IMR-90 (cell line): ENCODE measurements around the gene LCN10. TPM values are rescaled to one million over a fixed set of nuclear protein-coding genes. Genes with fewer than 3 reads are reported as not detected.

Experiments
- ATAC-seq: fragments of 200-7000 bp; cut with Tn5 transposase; 2 replicates; pipeline ENCODE4 v1.9.1; 2020; ENCODE audit warnings: low read depth, mild to moderate bottlenecking, moderate library complexity
- BruUV-seq: library from RNA; stranded (reverse); fragments of 400-500 nt; replicated peaks from 2 replicates; lab custom pipeline; 2021; lab: Mats Ljungman, UMichigan
- CTCF ChIA-PET: fragments of 300-600 bp; formaldehyde crosslinking; extraction: SDS; loops from one replicate; lab custom pipeline; 2021; ENCODE audit warnings: antibody characterized with exemption; lab: Yijun Ruan, JAX
- POLR2A ChIA-PET: fragments of 300-600 bp; sonication (Branson Sonifier 250); formaldehyde crosslinking; loops from one replicate; lab custom pipeline; 2022; ENCODE audit warnings: antibody characterized with exemption; ENCODE audit not compliant: unreplicated experiment; lab: Charles Lee
- DNase-seq: peaks from one replicate; pipeline ENCODE4 v3.0.0; 2013
- H2AFZ ChIP-seq: replicated peaks from 2 replicates; pipeline ENCODE3; 2013; ENCODE audit warnings: low read length, mild to moderate bottlenecking; ENCODE audit not compliant: poor library complexity
- H2AK5ac ChIP-seq: 2 replicates; pipeline ENCODE4 v1.6.1; 2013; ENCODE audit warnings: low read depth, low read length, inconsistent platforms
- H2AK9ac ChIP-seq: replicated peaks from 2 replicates; pipeline ENCODE3; 2013; ENCODE audit warnings: mild to moderate bottlenecking, low read depth, low read length, moderate library complexity; ENCODE audit not compliant: poor library complexity
- H2BK120ac ChIP-seq: 2 replicates; pipeline ENCODE4 v1.6.1; 2013; ENCODE audit warnings: low read depth, low read length, inconsistent platforms
- H2BK15ac ChIP-seq: 3 replicates; pipeline ENCODE4 v1.6.1; 2013; ENCODE audit warnings: low read depth, low read length, inconsistent platforms
- H2BK20ac ChIP-seq: 2 replicates; pipeline ENCODE4 v1.6.1; 2013; ENCODE audit warnings: low read depth, mild to moderate bottlenecking, inconsistent platforms, low read length, moderate library complexity
- H2BK5ac ChIP-seq: 2 replicates; pipeline ENCODE4 v1.6.1; 2013; ENCODE audit warnings: mild to moderate bottlenecking, low read depth, low read length, inconsistent platforms; ENCODE audit not compliant: poor library complexity, severe bottlenecking
- H3K14ac ChIP-seq: replicated peaks from 2 replicates; pipeline ENCODE4 v1.6.1; 2013; ENCODE audit warnings: low read depth, low read length, inconsistent platforms
- H3K18ac ChIP-seq: 2 replicates; pipeline ENCODE4 v1.6.1; 2013; ENCODE audit warnings: low read depth, low read length, control low read depth
- H3K23ac ChIP-seq: 2 replicates; pipeline ENCODE4 v1.6.1; 2013; ENCODE audit warnings: low read depth, low read length, inconsistent platforms
- H3K27ac ChIP-seq: 2 replicates; pipeline ENCODE4 v1.5.1; 2013; ENCODE audit warnings: mild to moderate bottlenecking, control low read depth, low read length; ENCODE audit not compliant: insufficient read depth
- H3K27me3 ChIP-seq: 2 replicates; pipeline ENCODE4 v1.6.1; 2013; ENCODE audit warnings: low read length; ENCODE audit not compliant: control insufficient read depth, insufficient read depth
- H3K36me3 ChIP-seq: 2 replicates; pipeline ENCODE4 v1.6.1; 2013; ENCODE audit warnings: low read length, mixed read lengths; ENCODE audit not compliant: control insufficient read depth, insufficient read depth
- H3K4ac ChIP-seq: 2 replicates; pipeline ENCODE4 v1.6.1; 2013; ENCODE audit warnings: low read depth, low read length, inconsistent platforms
- H3K4me1 ChIP-seq: 2 replicates; pipeline ENCODE4 v1.6.1; 2013; ENCODE audit warnings: low read length, mixed read lengths; ENCODE audit not compliant: control insufficient read depth, insufficient read depth
- H3K4me2 ChIP-seq: 2 replicates; pipeline ENCODE4 v1.6.1; 2013; ENCODE audit warnings: low read depth, mild to moderate bottlenecking, control low read depth, low read length, moderate library complexity
- H3K4me3 ChIP-seq: 2 replicates; pipeline ENCODE4 v1.5.1; 2013; ENCODE audit warnings: low read depth, mild to moderate bottlenecking, control low read depth, low read length, moderate library complexity; ENCODE audit not compliant: insufficient read depth
- H3K56ac ChIP-seq: 2 replicates; pipeline ENCODE4 v1.6.1; 2013; ENCODE audit warnings: low read length, inconsistent platforms; ENCODE audit not compliant: insufficient read depth; ENCODE audit errors: extremely low read depth
- H3K79me1 ChIP-seq, 2 experiments: 2 replicates each; pipeline ENCODE4 v1.6.1; 2013; ENCODE audit warnings: low read length in 2 of 2, inconsistent platforms in 1 of 2, low read depth in 1 of 2
- H3K9ac ChIP-seq: 2 replicates; pipeline ENCODE4 v1.6.1; 2013; ENCODE audit warnings: low read depth, low read length, control low read depth
- H3K9me1 ChIP-seq: 2 replicates; pipeline ENCODE4 v1.6.1; 2013; ENCODE audit warnings: low read length, inconsistent platforms; ENCODE audit not compliant: insufficient read depth
- H3K9me3 ChIP-seq: 2 replicates; pipeline ENCODE4 v1.6.1; 2013; ENCODE audit warnings: low read length; ENCODE audit not compliant: control insufficient read depth, insufficient read depth
- H4K20me1 ChIP-seq: 2 replicates; pipeline ENCODE4 v1.6.1; 2013; ENCODE audit warnings: low read length, inconsistent platforms; ENCODE audit not compliant: insufficient read depth
- H4K5ac ChIP-seq: 2 replicates; pipeline ENCODE4 v1.6.1; 2013; ENCODE audit warnings: mild to moderate bottlenecking, low read depth, low read length, control low read depth
- H4K8ac ChIP-seq, 2 experiments: 2 replicates each; pipeline ENCODE4 v1.6.1; 2013; ENCODE audit warnings: low read depth in 2 of 2, low read length in 2 of 2, control low read depth in 1 of 2, inconsistent platforms in 1 of 2
- H4K91ac ChIP-seq: 2 replicates; pipeline ENCODE4 v1.6.1; 2013; ENCODE audit warnings: low read depth, low read length, inconsistent platforms; ENCODE audit not compliant: insufficient read depth
- BHLHE40 ChIP-seq: fragments of 150-350 bp; IDR thresholded peaks from 2 replicates; pipeline ENCODE4 v1.6.1; 2016; ENCODE audit warnings: mild to moderate bottlenecking, low read depth, low read length
- CEBPB ChIP-seq: IDR thresholded peaks from 2 replicates; pipeline ENCODE4 v1.6.1; 2012; ENCODE audit warnings: low read depth, low read length, improper control_type of control experiment
- CHD1 ChIP-seq: IDR thresholded peaks from 2 replicates; pipeline ENCODE4 v1.6.1; 2012; ENCODE audit warnings: low read depth, low read length, improper control_type of control experiment
- CTCF ChIP-seq: conservative IDR thresholded peaks from 2 replicates; pipeline ENCODE4 v1.5.1; 2012; ENCODE audit warnings: mild to moderate bottlenecking, low read depth, low read length, improper control_type of control experiment
- ELK1 ChIP-seq: fragments of 150-350 bp; IDR thresholded peaks from 2 replicates; pipeline ENCODE4 v1.6.1; 2016; ENCODE audit warnings: low read depth, mild to moderate bottlenecking, low read length, moderate library complexity, borderline replicate concordance
- MAFK ChIP-seq: IDR thresholded peaks from 2 replicates; pipeline ENCODE4 v1.6.1; 2012; ENCODE audit warnings: low read depth, low read length, improper control_type of control experiment
- MAZ ChIP-seq: IDR thresholded peaks from 2 replicates; pipeline ENCODE4 v1.6.1; 2012; ENCODE audit warnings: low read depth, mild to moderate bottlenecking, low read length, improper control_type of control experiment, moderate library complexity, borderline replicate concordance
- MXI1 ChIP-seq: IDR thresholded peaks from 2 replicates; pipeline ENCODE4 v1.6.1; 2012; ENCODE audit warnings: low read depth, mild to moderate bottlenecking, low read length, moderate library complexity, borderline replicate concordance
- RAD21 ChIP-seq: IDR thresholded peaks from 2 replicates; pipeline ENCODE4 v1.6.1; 2012; ENCODE audit warnings: low read length, improper control_type of control experiment
- RCOR1 ChIP-seq: IDR thresholded peaks from 2 replicates; pipeline ENCODE4 v1.6.1; 2012; ENCODE audit warnings: mild to moderate bottlenecking, low read length, improper control_type of control experiment; ENCODE audit not compliant: insufficient replicate concordance
- SMC3 ChIP-seq: fragments of 150-350 bp; IDR thresholded peaks from 2 replicates; pipeline ENCODE4 v1.6.1; 2016; ENCODE audit warnings: low read depth, mild to moderate bottlenecking, antibody characterized with exemption, low read length, moderate library complexity
- USF2 ChIP-seq: fragments of 150-350 bp; IDR thresholded peaks from 2 replicates; pipeline ENCODE4 v1.6.1; 2017; ENCODE audit warnings: mild to moderate bottlenecking, antibody characterized with exemption, low read length, low read depth
- WGBS, 2 experiments: methylation state at CpG; one replicate each; pipeline versions ENCODE4 v1.1.5 to v1.1.7; 2013; ENCODE audit warnings: missing lambda C conversion rate in 2 of 2; ENCODE audit not compliant: insufficient read length in 1 of 2; ENCODE audit errors: extremely low coverage in 2 of 2; 5-methylcytosine and 5-hydroxymethylcytosine counted together
- dilution Hi-C: fragments of 300-500 bp; cut with HindIII; formaldehyde crosslinking; loops from one replicate; pipeline ENCODE4 v1.14.3; 2018; ENCODE audit warnings: low sequenced_read_pairs; ENCODE audit not compliant: unreplicated experiment
- in situ Hi-C: fragments of 300-500 bp; cut with MboI; formaldehyde crosslinking; loops from 3 replicates; pipeline ENCODE4 v1.14.3; 2019; ENCODE audit warnings: low sequenced_read_pairs, inconsistent platforms, mixed read lengths
- intact Hi-C: fragments of 100-400 bp; cut with micrococcal nuclease; formaldehyde crosslinking; loops from 2 replicates; pipeline ENCODE4 v1.10.0; 2022
- polyA plus RNA-seq, 3 experiments: library from polyadenylated mRNA; depleted of rRNA; stranded (reverse); fragments of >200 nt; gene quantifications; 2 replicates each; pipeline ENCODE4 v1.2.3, GENCODE V29; 2012; ENCODE audit warnings: low replicate concordance in 1 of 3
- total RNA-seq: library from RNA; depleted of rRNA; stranded (reverse); fragments of >200 nt; gene quantifications from 2 replicates; pipeline ENCODE4 v1.2.3, GENCODE V29; 2012

LCN10 gene
- total and polyA plus RNA-seq, 2 of the 4 experiments (the other 2 are of a cell fraction): not detected

GRCh38 chr9:136688274-136689107, 54.2 kb downstream of the LCN10 start:
- ChIA-PET CTCF (no interaction called here), POLR2A (no interaction called here)
- dilution Hi-C loops: no loop called here
- no peaks in the 10 kb centered on the region for H3K36me3 ChIP-seq
- no peak overlapping the region for H4K91ac ChIP-seq
- H3K9me3 ChIP-seq: no peaks in the 10 kb centered on the region
- H3K79me1 ChIP-seq: peaks cover 18 to 26% of the 10 kb centered on the region in 2 experiments
- peaks cover 4% of the 10 kb centered on the region for H3K4me1 ChIP-seq
- H4K8ac ChIP-seq: no peak overlapping the region
- in situ Hi-C loops: no loop called here
- H3K9ac ChIP-seq: no peak overlapping the region
- no peak overlapping the region for H2AFZ ChIP-seq
- BruUV-seq: no TSS peak
- H3K18ac ChIP-seq: no peak overlapping the region
- H2BK15ac ChIP-seq: no peak overlapping the region
- H3K14ac ChIP-seq: no peak overlapping the region
- H2BK20ac ChIP-seq: no peak overlapping the region
- no peak overlapping the region for H2BK5ac ChIP-seq
- no peak overlapping the region for H3K4ac ChIP-seq
- 55% methylated on average over 7 of the region's 21 CpGs; no CpG with 5 or more reads in 1 of the 2 experiments for WGBS, 2 experiments
- H3K4me3 ChIP-seq: no peak overlapping the region
- no peak overlapping the region for H2BK120ac ChIP-seq
- no peak overlapping the region for H4K5ac ChIP-seq
- H2AK9ac ChIP-seq: no peak overlapping the region
- H2AK5ac ChIP-seq: no peak overlapping the region
- H3K27ac ChIP-seq: no peak overlapping the region
- ATAC-seq: no peak
- TF ChIP-seq RCOR1 (no peak), SMC3 (no peak), MXI1 (no peak), CHD1 (no peak), USF2 (no peak), MAFK (no peak), ELK1 (no peak), CTCF (no peak), BHLHE40 (no peak), MAZ (no peak), CEBPB (no peak), RAD21 (no peak)
- no peaks in the 10 kb centered on the region for H3K9me1 ChIP-seq
- no peaks in the 10 kb centered on the region; the same call in 1 of the 2 replicates for H3K27me3 ChIP-seq
- no peak overlapping the region for H3K23ac ChIP-seq
- H3K4me2 ChIP-seq: no peak overlapping the region
- H3K56ac ChIP-seq: no peak overlapping the region
- peaks cover 7% of the 10 kb centered on the region; the same call in 1 of the 2 replicates for H4K20me1 ChIP-seq
- intact Hi-C loops: no loop called here
- DNase-seq: no peak
